ENCODE data around the gene POU4F1.

- no peak for TF ChIP-seq CTCF (IDR thresholded peaks at IDR 0.05)
- no peak for TF ChIP-seq POLR2A (IDR thresholded peaks at IDR 0.05)
Observed at GRCh38 chr13:78576261-78576660, 27.1 kb downstream of the POU4F1 start.
